ENCODE results near the gene OCRL.

The OCRL gene

DNA sequence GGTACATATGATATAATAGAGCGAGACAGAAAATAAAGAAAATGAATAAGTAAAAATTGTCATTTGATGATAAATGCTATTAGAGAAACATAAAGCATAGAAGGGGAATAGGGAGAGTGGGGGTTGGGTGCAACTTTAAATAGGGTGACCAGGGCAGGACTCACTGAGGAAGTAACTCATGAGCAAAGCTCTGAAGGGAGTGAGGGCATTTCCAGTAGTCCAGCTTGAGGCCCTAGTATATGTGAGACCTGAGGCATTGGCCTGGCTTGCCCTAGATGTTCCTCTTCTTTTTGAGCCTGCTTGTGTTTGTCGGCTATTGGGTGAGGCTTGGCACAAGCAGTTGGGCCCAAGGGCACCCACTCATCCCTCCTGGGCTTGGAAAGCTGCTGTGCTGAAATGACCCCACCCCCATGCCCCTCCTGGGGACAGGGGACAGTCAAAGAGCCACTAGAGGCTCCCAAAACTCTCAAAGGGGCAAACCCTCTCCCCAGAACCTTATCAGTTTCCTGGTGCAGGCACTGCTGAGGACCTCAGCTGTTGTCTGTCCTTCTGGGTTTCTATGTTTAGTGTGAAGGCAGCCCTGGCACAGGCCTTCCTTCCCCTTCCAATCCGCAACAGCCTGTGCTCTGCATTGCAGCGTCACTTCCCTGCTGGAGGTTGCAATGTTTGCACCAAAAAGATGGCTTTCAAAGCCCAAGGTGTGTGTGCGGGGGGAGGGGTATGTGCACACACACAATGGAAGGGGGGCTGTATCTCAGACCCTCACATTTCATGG lies 74.6 kb downstream of the OCRL start:
- DNase-seq (ENCODE audit: low spot score): no peak
- TF ChIP-seq, protein P1, sequence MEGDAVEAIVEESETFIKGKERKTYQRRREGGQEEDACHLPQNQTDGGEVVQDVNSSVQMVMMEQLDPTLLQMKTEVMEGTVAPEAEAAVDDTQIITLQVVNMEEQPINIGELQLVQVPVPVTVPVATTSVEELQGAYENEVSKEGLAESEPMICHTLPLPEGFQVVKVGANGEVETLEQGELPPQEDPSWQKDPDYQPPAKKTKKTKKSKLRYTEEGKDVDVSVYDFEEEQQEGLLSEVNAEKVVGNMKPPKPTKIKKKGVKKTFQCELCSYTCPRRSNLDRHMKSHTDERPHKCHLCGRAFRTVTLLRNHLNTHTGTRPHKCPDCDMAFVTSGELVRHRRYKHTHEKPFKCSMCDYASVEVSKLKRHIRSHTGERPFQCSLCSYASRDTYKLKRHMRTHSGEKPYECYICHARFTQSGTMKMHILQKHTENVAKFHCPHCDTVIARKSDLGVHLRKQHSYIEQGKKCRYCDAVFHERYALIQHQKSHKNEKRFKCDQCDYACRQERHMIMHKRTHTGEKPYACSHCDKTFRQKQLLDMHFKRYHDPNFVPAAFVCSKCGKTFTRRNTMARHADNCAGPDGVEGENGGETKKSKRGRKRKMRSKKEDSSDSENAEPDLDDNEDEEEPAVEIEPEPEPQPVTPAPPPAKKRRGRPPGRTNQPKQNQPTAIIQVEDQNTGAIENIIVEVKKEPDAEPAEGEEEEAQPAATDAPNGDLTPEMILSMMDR (IDR thresholded peaks at IDR 0.05; ENCODE audit: extremely low read depth, missing control alignments): no peak

DNA sequence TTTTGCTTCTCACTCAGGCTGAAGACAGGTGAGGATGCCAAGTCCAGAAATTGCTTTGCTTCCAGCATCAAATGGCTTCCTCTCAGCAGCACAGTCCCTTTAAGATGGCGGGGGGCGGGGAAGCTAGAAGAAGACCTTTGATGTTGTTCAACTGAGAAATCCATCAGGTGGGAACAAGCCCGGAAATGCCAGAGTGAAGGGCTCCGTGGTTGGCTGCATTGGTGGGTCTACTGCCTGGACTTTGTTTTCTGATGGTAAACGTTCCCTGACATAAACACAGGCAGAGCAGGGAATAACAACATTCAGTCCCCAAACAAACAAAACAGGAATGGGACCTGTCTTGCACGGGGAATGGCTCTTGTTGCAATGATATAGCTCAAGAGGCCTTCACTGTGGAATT lies 77.4 kb downstream of the OCRL start:
- TF ChIP-seq, protein P1 (IDR thresholded peaks at IDR 0.05; ENCODE audit: extremely low read depth, missing control alignments): no peak

DNA sequence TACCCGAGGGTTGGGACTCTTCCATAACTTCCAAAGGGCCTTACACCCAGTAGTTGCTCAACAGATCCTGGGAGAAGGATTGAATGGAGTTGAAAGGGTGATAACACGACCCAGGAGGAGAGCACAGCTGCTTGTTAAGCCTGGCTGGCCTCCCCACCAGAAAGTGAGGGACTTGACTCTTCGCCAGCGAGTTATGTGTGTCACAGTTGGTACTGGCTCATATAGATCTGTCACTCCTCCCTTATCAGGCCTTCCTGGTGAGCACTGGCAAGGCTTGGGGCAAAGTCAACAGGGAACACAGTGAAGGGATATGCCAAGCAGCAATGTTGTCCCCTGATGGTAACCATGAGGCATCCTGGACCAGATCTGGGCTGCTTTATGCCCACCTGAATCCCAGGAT lies 78.9 kb downstream of the OCRL start:
- no peak for DNase-seq (ENCODE audit: low spot score)

More for the DNA sequence above, 77.4 kb downstream of the OCRL start:
- no peak for DNase-seq (ENCODE audit: low spot score)

DNA sequence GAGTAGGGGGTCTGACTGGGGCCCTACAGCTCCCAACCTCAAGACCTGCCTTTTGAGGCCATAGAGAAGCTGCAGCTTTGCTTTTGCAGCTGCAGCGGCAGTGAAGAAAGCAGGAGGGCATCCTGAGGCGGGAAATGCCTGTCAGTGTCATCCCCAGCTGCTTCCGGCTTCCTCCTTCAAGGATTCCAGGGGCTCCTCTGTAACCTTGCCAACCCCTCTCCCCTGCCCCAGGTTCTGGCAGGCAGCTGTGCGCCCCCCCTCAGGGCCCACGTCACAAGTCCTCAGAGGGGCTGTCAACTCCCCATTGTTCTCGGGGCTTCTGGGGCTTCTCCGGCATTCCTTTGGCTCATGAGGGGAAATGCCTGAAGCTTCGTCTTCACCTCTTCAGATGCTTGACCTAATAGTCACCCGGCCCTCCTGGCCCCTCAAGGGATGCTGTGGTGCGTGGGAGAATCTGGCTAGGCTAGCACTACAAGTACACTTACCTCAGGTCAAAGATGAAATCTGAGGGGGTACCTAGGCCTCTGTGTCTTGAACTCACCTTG lies 82.8 kb downstream of the OCRL start:
- DNase-seq (ENCODE audit: low spot score): no peak
- TF ChIP-seq, protein P1 (IDR thresholded peaks at IDR 0.05; ENCODE audit: extremely low read depth, missing control alignments): no peak

More for the DNA sequence above, 78.9 kb downstream of the OCRL start:
- TF ChIP-seq, protein P1 (IDR thresholded peaks at IDR 0.05; ENCODE audit: extremely low read depth, missing control alignments): no peak

DNA sequence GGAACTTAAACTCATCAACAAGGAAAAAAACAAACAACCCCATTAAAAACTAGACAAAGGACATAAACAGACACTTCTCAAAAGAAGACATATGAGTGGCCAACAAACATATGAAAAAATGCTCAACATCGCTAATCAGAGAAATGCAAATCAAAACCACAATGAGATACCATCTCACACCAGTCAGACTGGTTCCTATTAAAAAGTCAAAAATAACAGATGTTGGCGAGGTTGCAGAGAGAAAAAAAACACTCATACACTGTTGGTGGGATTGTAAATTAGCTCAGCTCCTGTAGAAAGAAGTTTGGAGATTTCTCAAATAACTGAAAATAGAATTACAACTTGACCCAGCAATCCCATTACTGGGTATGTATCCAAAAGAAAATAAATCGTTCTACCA lies 86.0 kb downstream of the OCRL start:
- no peak for DNase-seq (ENCODE audit: low spot score)
- TF ChIP-seq, protein P1 (IDR thresholded peaks at IDR 0.05; ENCODE audit: extremely low read depth, missing control alignments): no peak

DNA sequence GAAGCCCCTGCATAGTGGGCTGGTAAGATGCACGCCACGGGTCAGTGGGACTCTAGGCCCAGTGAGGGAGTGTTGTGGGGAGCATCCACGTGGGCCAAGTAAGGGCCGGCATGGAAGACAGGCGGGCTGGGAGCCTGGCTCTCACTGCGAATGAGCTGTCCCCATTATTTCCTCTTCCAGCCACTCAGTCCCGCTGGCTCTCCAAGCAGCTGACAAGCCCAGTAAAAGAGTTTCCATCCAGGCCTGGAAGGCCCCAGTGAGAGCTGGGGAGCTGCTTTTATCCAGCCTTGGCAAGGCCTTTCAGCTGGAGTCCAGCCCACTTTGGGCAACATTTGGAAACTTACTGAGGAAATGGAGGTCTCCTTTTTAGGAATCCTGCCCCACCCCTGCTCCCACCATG lies 89.8 kb downstream of the OCRL start:
- TF ChIP-seq, protein P1 (IDR thresholded peaks at IDR 0.05; ENCODE audit: extremely low read depth, missing control alignments): no peak
- no peak for DNase-seq (ENCODE audit: low spot score)

DNA sequence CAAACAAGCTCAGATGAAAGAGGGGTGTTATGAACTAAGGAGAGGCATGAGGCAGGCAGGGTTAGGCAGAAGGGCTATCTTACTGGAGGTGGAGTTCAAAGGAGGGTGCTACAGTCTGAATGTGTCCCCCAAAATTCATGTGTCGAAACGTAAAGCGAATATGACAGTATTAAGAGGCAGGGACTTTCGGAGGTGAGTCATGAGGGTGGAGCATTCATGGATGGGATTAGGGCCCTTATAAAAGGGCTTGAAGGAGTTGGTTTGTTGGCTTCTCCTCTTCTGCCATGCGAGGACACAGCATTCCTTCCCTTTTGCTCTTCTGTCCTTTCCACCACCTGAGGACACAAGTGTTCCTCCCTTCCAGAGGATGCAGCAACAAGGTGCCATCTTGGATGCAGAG lies 91.8 kb downstream of the OCRL start:
- TF ChIP-seq, protein P1 (IDR thresholded peaks at IDR 0.05; ENCODE audit: extremely low read depth, missing control alignments): no peak
- no peak for DNase-seq (ENCODE audit: low spot score)
